GM12892 (cell line): Measurements from ENCODE around the gene ZC3HAV1.

Experiments
- POLR2A ChIP-seq: IDR thresholded peaks from 2 replicates; pipeline ENCODE4 v1.6.1; 2011; ENCODE audit warnings: low read depth, low read length, control low read depth
- POLR2AphosphoS5 ChIP-seq: IDR thresholded peaks from 2 replicates; pipeline ENCODE4 v1.6.1; 2011; ENCODE audit warnings: low read depth, low read length, control low read depth
- TAF1 ChIP-seq: IDR thresholded peaks from 2 replicates; pipeline ENCODE4 v1.6.1; 2011; ENCODE audit warnings: low read depth, mild to moderate bottlenecking, control low read depth, low read length, borderline replicate concordance

DNA sequence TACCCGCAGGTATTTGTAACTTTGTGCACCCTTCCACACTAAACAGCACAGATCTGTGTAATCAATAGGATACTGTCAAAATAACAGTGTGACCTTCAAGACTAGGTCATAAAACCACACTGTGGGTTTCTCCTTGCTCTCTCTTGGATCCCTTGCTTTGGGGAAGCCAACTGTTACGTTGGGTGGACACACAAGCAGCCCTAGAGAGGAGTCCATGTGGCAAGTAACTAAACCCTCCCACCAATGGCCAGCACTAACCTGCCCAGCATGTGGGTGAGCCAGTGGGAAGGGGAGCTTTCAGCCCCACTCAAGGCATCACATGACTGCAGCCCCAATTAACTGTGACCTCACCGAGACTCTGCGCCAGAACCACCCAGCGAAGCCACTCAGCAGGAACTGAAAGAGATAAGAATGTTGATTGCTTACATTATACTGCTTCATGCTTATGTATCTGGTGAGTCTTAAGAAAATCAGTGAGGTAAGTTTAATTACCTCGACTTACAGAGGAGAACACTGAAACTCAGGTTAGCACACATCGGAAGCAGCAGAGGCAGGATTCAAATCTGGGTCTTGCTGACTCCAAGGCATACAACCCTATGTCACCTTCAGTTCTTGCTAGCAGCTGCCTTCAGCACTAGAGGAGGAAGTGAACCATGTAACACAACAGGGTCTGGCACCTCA lies 9.4 kb upstream of the ZC3HAV1 start:
- TF ChIP-seq POLR2A: peak; percentile 41; the same call in 1 of the 2 replicates
- no peak for TF ChIP-seq POLR2AphosphoS5
- TF ChIP-seq TAF1: no peak
